ENCODE data around the gene DHRS3.
A peak's percentile ranks its signal among the peaks of the same experiment; 100 is the strongest.
"Not testable (repeated sequence)": the region's sequence is repeated elsewhere in the genome, so short reads cannot be mapped to it uniquely, and the experiment has no call there.

DHRS3 gene

GRCh38 chr1:12572522-12572921 is 45.5 kb downstream of the DHRS3 start:
- DNase-seq: no peak
- Mint-ChIP-seq H3K27me3 (no peaks in the 10 kb centered on the region), H3K36me3 (ENCODE audit: low read depth) (peaks cover 76% of the 10 kb centered on the region), H3K27ac (peak overlapping the region; percentile 76), H3K4me3 (no peak overlapping the region), H3K4me1 (ENCODE audit: low read depth) (peaks cover 6% of the 10 kb centered on the region), H3K9me3 (no peaks in the 10 kb centered on the region)

- H3K9me3 Mint-ChIP-seq: peaks cover 3% of the 10 kb centered on the region
- H3K4me3 Mint-ChIP-seq: no peak overlapping the region
- peak overlapping the region; percentile 37 for H3K27ac Mint-ChIP-seq
- peaks cover 83% of the 10 kb centered on the region for H3K36me3 Mint-ChIP-seq (ENCODE audit: low read depth)
- DNase-seq: no peak
- H3K27me3 Mint-ChIP-seq: no peaks in the 10 kb centered on the region
- peaks cover 6% of the 10 kb centered on the region for H3K4me1 Mint-ChIP-seq (ENCODE audit: low read depth)
Observed at GRCh38 chr1:12570291-12570690, 47.7 kb downstream of the DHRS3 start.

GRCh38 chr1:12568009-12568767 is 49.8 kb downstream of the DHRS3 start:
- peaks cover 24% of the 10 kb centered on the region for H3K9me3 Mint-ChIP-seq
- peak overlapping the region; percentile 29 for H3K27ac Mint-ChIP-seq
- H3K4me1 Mint-ChIP-seq (ENCODE audit: low read depth): peaks cover 5% of the 10 kb centered on the region
- no peak overlapping the region for H3K4me3 Mint-ChIP-seq
- DNase-seq: no peak
- H3K27me3 Mint-ChIP-seq: no peaks in the 10 kb centered on the region
- H3K36me3 Mint-ChIP-seq (ENCODE audit: low read depth): peaks cover 78% of the 10 kb centered on the region

GRCh38 chr1:12567288-12567819 is 50.7 kb downstream of the DHRS3 start:
- peaks cover 72% of the 10 kb centered on the region for H3K36me3 Mint-ChIP-seq (ENCODE audit: low read depth)
- H3K9me3 Mint-ChIP-seq: peaks cover 31% of the 10 kb centered on the region
- H3K4me1 Mint-ChIP-seq (ENCODE audit: low read depth): peaks cover under 1% of the 10 kb centered on the region
- H3K27me3 Mint-ChIP-seq: no peaks in the 10 kb centered on the region
- no peak for DNase-seq
- H3K4me3 Mint-ChIP-seq: no peak overlapping the region
- H3K27ac Mint-ChIP-seq: no peak overlapping the region

GRCh38 chr1:12566484-12567287 is 51.3 kb downstream of the DHRS3 start:
- peaks cover 70% of the 10 kb centered on the region for H3K36me3 Mint-ChIP-seq (ENCODE audit: low read depth)
- H3K27ac Mint-ChIP-seq: no peak overlapping the region
- no peaks in the 10 kb centered on the region for H3K4me1 Mint-ChIP-seq (ENCODE audit: low read depth)
- DNase-seq: no peak
- H3K4me3 Mint-ChIP-seq: no peak overlapping the region
- peaks cover 33% of the 10 kb centered on the region for H3K9me3 Mint-ChIP-seq
- no peaks in the 10 kb centered on the region for H3K27me3 Mint-ChIP-seq

DNA sequence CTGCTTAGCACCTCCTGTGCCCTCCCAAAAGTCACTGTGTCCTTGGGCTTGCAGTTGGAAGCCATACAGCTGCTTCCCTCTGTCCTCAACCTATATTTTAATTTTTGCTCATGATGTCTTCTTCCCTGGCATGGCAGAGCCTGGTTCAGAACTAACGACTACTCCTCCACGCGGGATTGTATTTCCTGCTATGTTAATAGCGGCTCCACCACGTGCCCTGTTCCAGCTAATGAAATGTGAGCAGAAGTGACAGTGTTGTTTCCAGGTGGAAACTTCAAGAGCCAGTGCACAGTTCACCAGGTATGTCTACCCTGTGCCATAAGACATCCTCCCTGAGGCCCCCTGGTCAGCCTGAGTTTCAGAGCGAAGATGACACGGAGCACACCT is 52.1 kb downstream of the DHRS3 start:
- peaks cover 33% of the 10 kb centered on the region for H3K9me3 Mint-ChIP-seq
- H3K27me3 Mint-ChIP-seq: no peaks in the 10 kb centered on the region
- peak overlapping the region; percentile 24 for H3K27ac Mint-ChIP-seq
- DNase-seq: no peak
- H3K4me1 Mint-ChIP-seq (ENCODE audit: low read depth): no peaks in the 10 kb centered on the region
- H3K4me3 Mint-ChIP-seq: no peak overlapping the region
- peaks cover 62% of the 10 kb centered on the region for H3K36me3 Mint-ChIP-seq (ENCODE audit: low read depth)

- Mint-ChIP-seq H3K36me3 (ENCODE audit: low read depth) (peaks cover 56% of the 10 kb centered on the region), H3K4me3 (no peak overlapping the region), H3K27ac (no peak overlapping the region), H3K27me3 (no peaks in the 10 kb centered on the region), H3K4me1 (ENCODE audit: low read depth) (no peaks in the 10 kb centered on the region), H3K9me3 (peaks cover 33% of the 10 kb centered on the region)
- no peak for DNase-seq
Observed at GRCh38 chr1:12565094-12565965, 52.7 kb downstream of the DHRS3 start.

- not testable (repeated sequence) for H3K4me3 Mint-ChIP-seq; H3K4me1 Mint-ChIP-seq (ENCODE audit: low read depth); H3K27me3 Mint-ChIP-seq; DNase-seq; H3K27ac Mint-ChIP-seq
- Mint-ChIP-seq H3K36me3 (ENCODE audit: low read depth) (peaks cover 50% of the 10 kb centered on the region), H3K9me3 (peaks cover 33% of the 10 kb centered on the region)
Observed at GRCh38 chr1:12564251-12564650, 53.8 kb downstream of the DHRS3 start.

DNA sequence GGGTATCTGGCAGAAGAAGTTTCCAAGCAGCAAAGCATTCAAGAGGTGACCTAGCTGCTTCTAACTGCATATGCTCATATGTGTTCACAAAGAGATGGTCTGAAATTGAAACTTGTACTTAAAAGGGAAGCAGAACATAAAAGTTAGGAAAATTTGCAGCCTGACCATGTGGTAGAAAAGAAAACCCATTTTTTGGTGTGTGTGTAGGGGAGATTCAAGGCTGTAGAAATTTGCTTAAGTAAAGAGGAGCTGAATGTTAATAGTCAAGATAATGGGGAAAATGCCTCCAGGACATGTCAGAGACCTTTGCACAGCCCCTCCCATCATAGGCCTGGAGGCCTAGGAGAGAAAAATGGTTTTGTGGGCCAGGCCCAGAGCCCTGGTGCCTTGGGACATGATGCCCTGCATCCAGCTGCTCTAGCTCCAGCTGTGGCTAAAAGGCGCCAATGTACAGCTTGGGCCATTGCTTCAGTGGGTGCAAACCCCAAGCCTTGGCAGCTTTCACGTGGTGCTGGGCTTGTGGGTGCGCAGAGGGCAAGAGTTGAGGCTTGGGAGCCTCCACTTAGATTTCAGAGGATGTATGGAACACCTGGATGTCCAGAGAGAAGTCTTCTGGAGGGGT is 54.9 kb downstream of the DHRS3 start:
- Mint-ChIP-seq H3K9me3 (peaks cover 33% of the 10 kb centered on the region), H3K4me3 (no peak overlapping the region), H3K27ac (no peak overlapping the region), H3K4me1 (ENCODE audit: low read depth) (no peaks in the 10 kb centered on the region), H3K27me3 (no peaks in the 10 kb centered on the region), H3K36me3 (ENCODE audit: low read depth) (peaks cover 43% of the 10 kb centered on the region)
- no peak for DNase-seq

DNA sequence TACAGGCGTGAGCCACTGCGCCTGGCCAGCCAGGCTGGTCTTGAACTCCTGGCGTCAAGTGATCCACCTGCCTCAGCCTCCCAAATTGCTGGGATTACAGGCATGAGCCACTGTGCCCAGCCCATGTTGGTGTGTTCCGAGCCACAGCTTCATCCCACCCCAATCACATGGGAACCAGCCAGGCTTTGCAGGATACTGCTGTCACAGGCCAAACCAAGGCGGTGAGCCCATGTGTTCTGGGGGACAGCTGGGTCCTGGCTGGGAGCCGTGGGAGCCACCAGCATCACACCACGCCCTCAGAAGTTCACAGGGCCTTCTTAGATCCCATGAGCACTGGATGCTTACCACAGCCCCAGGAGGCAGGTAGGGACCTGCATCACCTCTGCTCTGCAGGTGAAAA is 56.9 kb downstream of the DHRS3 start:
- Mint-ChIP-seq H3K36me3 (ENCODE audit: low read depth) (peaks cover 24% of the 10 kb centered on the region), H3K4me1 (ENCODE audit: low read depth) (peaks cover 10% of the 10 kb centered on the region), H3K27me3 (no peaks in the 10 kb centered on the region), H3K9me3 (peaks cover 32% of the 10 kb centered on the region), H3K27ac (no peak overlapping the region), H3K4me3 (no peak overlapping the region)
- no peak for DNase-seq

GRCh38 chr1:12556957-12557935 is 60.8 kb downstream of the DHRS3 start:
- Mint-ChIP-seq H3K9me3 (peaks cover under 1% of the 10 kb centered on the region), H3K36me3 (ENCODE audit: low read depth) (no peaks in the 10 kb centered on the region), H3K27ac (no peak overlapping the region), H3K27me3 (no peaks in the 10 kb centered on the region), H3K4me1 (ENCODE audit: low read depth) (peaks cover 10% of the 10 kb centered on the region), H3K4me3 (no peak overlapping the region)
- DNase-seq: no peak

- Mint-ChIP-seq H3K27ac (no peak overlapping the region), H3K36me3 (ENCODE audit: low read depth) (no peaks in the 10 kb centered on the region)
- no peak for DNase-seq
Observed at GRCh38 chr1:12556368-12556930, 61.6 kb downstream of the DHRS3 start.

More at GRCh38 chr1:12556368-12556930, 61.6 kb downstream of the DHRS3 start:
- no peaks in the 10 kb centered on the region for H3K9me3 Mint-ChIP-seq
- H3K27me3 Mint-ChIP-seq: no peaks in the 10 kb centered on the region
- H3K4me1 Mint-ChIP-seq (ENCODE audit: low read depth): peaks cover 10% of the 10 kb centered on the region
- no peak overlapping the region for H3K4me3 Mint-ChIP-seq
